Measurements from ENCODE around the gene CLEC2A. TPM values are rescaled to one million over a fixed set of nuclear protein-coding genes. Genes with fewer than 3 reads are reported as not detected.

Gene CLEC2A
- polyA plus RNA-seq, 3 donors = not detected

DNA sequence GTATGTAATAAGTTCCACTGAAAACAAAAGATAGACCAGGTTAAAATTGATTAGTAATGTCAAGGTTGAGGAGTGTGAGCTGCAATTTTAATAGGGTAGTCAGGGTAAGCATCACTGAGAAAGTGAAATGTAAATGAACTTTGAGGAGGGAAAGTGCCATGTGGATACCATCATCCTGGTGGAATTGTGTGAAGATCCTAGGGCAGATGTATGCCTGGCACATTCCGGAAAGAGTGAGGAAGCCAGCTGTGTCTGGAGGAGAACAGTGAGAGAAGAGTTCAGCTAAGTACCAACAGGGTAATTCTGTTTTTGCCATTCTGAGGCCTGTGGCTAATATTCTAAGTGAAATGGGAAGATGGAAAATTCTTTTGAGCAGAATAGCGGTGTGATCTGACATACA is 2.9 kb upstream of the CLEC2A start:
- peak overlapping the region in 2 of 7 donors; percentile 5 to 70 for H3K27ac Mint-ChIP-seq

GRCh38 chr12:9933958-9934357 is 1.8 kb upstream of the CLEC2A start:
- H3K4me3 Mint-ChIP-seq = no peak overlapping the region
- DNase-seq = no peak
- Histone ChIP-seq H3K27me3 (ENCODE audit: control insufficient read depth in 2 of 2, insufficient read depth in 2 of 2, low read length in 2 of 2) (no peaks in the 10 kb centered on the region), H3K79me2 (ENCODE audit: insufficient read depth, low read length) (no peaks in the 10 kb centered on the region), H4K20me1 (ENCODE audit: insufficient read depth, low read length) (no peaks in the 10 kb centered on the region), H3K9ac (ENCODE audit: insufficient read depth, low read length, poor library complexity, severe bottlenecking) (no peak overlapping the region), H3K27ac (ENCODE audit: low read depth in 1 of 2, low read length in 2 of 2) (no peak overlapping the region), H2AFZ (ENCODE audit: insufficient read depth, low read depth, low read length, poor library complexity, severe bottlenecking) (no peak overlapping the region), H3K9me3 (replicated peaks in 1 of 2; ENCODE audit: control insufficient read depth in 1 of 2, insufficient read depth in 1 of 2, low read length in 2 of 2) (no peaks in the 10 kb centered on the region), H3K4me2 (replicated peaks; ENCODE audit: extremely low read depth, low read length, poor library complexity, severe bottlenecking) (no peak overlapping the region), H3K4me1 (ENCODE audit: control insufficient read depth in 1 of 2, insufficient read depth in 2 of 2, low read length in 2 of 2) (peaks cover 0 to 9% of the 10 kb centered on the region in 2 donors), H3K4me3 (replicated peaks in 1 of 3; ENCODE audit: low read depth in 2 of 3, low read length in 3 of 3) (no peak overlapping the region), H3K36me3 (replicated peaks in 1 of 2; ENCODE audit: control insufficient read depth in 1 of 2, insufficient read depth in 2 of 2, low read length in 2 of 2) (no peaks in the 10 kb centered on the region)
- intact Hi-C loops (cut with micrococcal nuclease) = loop anchor here in 1 of 2 donors (5.0 kb wide), 1 partner anchor 182 kb away; no protein-coding TSS in a partner anchor
- no peaks in the 10 kb centered on the region for H3K9me3 Mint-ChIP-seq
- H3K27ac Mint-ChIP-seq = no peak overlapping the region
- no peak for TF ChIP-seq CTCF (IDR thresholded peaks at IDR 0.05)
- H3K27me3 Mint-ChIP-seq (ENCODE audit: low read depth in 3 of 3) = peaks cover 0 to 4% (median 0%) of the 10 kb centered on the region in 3 donors
- 40% methylated on average over 1 of the region's 2 CpGs for WGBS (ENCODE audit: insufficient coverage)
- H3K36me3 Mint-ChIP-seq = peaks cover 0 to 26% of the 10 kb centered on the region in 2 donors
- H3K4me1 Mint-ChIP-seq = peaks cover 15% of the 10 kb centered on the region

More for the DNA sequence above, 2.9 kb upstream of the CLEC2A start:
- H3K27me3 ChIP-seq (ENCODE audit: control insufficient read depth in 2 of 2, insufficient read depth in 2 of 2, low read length in 2 of 2) = no peaks in the 10 kb centered on the region
- 89% methylated on average over 1 of the region's 2 CpGs for WGBS (ENCODE audit: insufficient coverage)
- peaks cover 3% of the 10 kb centered on the region for H3K79me2 ChIP-seq (ENCODE audit: insufficient read depth, low read length)
- H3K9ac ChIP-seq (ENCODE audit: insufficient read depth, low read length, poor library complexity, severe bottlenecking) = no peak overlapping the region
- H3K4me1 ChIP-seq (ENCODE audit: control insufficient read depth in 1 of 2, insufficient read depth in 2 of 2, low read length in 2 of 2) = peaks cover 0 to 9% of the 10 kb centered on the region in 2 donors
- no peak overlapping the region for H3K4me2 ChIP-seq (replicated peaks; ENCODE audit: extremely low read depth, low read length, poor library complexity, severe bottlenecking)
- no peak overlapping the region for H3K4me3 Mint-ChIP-seq
- no peak overlapping the region for H2AFZ ChIP-seq (ENCODE audit: insufficient read depth, low read depth, low read length, poor library complexity, severe bottlenecking)
- H3K36me3 Mint-ChIP-seq = peaks cover 0 to 35% of the 10 kb centered on the region in 2 donors
- intact Hi-C loops (cut with micrococcal nuclease) = no loop called here
- peaks cover 23% of the 10 kb centered on the region for H3K4me1 Mint-ChIP-seq
- TF ChIP-seq CTCF (IDR thresholded peaks at IDR 0.05) = no peak
- no peak for DNase-seq
- no peaks in the 10 kb centered on the region for H4K20me1 ChIP-seq (ENCODE audit: insufficient read depth, low read length)
- H3K27ac ChIP-seq (ENCODE audit: low read depth in 1 of 2, low read length in 2 of 2) = no peak overlapping the region
- peaks cover 0 to 4% (median 0%) of the 10 kb centered on the region in 3 donors for H3K27me3 Mint-ChIP-seq (ENCODE audit: low read depth in 3 of 3)
- no peaks in the 10 kb centered on the region for H3K9me3 Mint-ChIP-seq
- H3K36me3 ChIP-seq (replicated peaks in 1 of 2; ENCODE audit: control insufficient read depth in 1 of 2, insufficient read depth in 2 of 2, low read length in 2 of 2) = no peaks in the 10 kb centered on the region
- H3K4me3 ChIP-seq (replicated peaks in 1 of 3; ENCODE audit: low read depth in 2 of 3, low read length in 3 of 3) = no peak overlapping the region
- H3K9me3 ChIP-seq (replicated peaks in 1 of 2; ENCODE audit: control insufficient read depth in 1 of 2, insufficient read depth in 1 of 2, low read length in 2 of 2) = no peaks in the 10 kb centered on the region
